Subcutaneous abdominal adipose tissue (tissue), 5 donors: Measurements from ENCODE around the gene OLFM3.

Source experiments
- H3K27ac ChIP-seq: one replicate; pipeline ENCODE4 v1.7.0; 2013; ENCODE audit warnings: low read depth, mild to moderate bottlenecking, inconsistent platforms, low read length, moderate library complexity
- H3K27me3 ChIP-seq, 5 donors: one replicate each; pipeline ENCODE4 v1.7.0; 2013; ENCODE audit warnings: low read length in 5 of 5, inconsistent platforms in 1 of 5; ENCODE audit not compliant: control insufficient read depth in 5 of 5, insufficient read depth in 4 of 5
- H3K36me3 ChIP-seq, 5 donors: one replicate each; pipeline ENCODE4 v1.7.0; 2013; ENCODE audit warnings: low read length in 5 of 5; ENCODE audit not compliant: control insufficient read depth in 5 of 5, insufficient read depth in 5 of 5
- H3K4me1 ChIP-seq, 5 donors: one replicate each; pipeline ENCODE4 v1.7.0; 2013; ENCODE audit warnings: low read length in 5 of 5, mild to moderate bottlenecking in 3 of 5, moderate library complexity in 1 of 5; ENCODE audit not compliant: control insufficient read depth in 5 of 5, insufficient read depth in 5 of 5
- H3K4me3 ChIP-seq, 5 donors: one replicate each; pipeline ENCODE4 v1.7.0; 2013; ENCODE audit warnings: low read length in 5 of 5, low read depth in 1 of 5
- H3K9ac ChIP-seq, 5 donors: one replicate each; pipeline ENCODE4 v1.7.0; 2013; ENCODE audit warnings: low read length in 5 of 5, mild to moderate bottlenecking in 4 of 5, moderate library complexity in 3 of 5
- H3K9me3 ChIP-seq, 5 donors: one replicate each; pipeline ENCODE4 v1.7.0; 2013; ENCODE audit warnings: low read length in 5 of 5; ENCODE audit not compliant: control insufficient read depth in 5 of 5
- donor health status: healthy.
- donor health status: healthy.
- donor health status: healthy.
- donor health status: healthy.
- donor health status: healthy.

The OLFM3 gene

DNA sequence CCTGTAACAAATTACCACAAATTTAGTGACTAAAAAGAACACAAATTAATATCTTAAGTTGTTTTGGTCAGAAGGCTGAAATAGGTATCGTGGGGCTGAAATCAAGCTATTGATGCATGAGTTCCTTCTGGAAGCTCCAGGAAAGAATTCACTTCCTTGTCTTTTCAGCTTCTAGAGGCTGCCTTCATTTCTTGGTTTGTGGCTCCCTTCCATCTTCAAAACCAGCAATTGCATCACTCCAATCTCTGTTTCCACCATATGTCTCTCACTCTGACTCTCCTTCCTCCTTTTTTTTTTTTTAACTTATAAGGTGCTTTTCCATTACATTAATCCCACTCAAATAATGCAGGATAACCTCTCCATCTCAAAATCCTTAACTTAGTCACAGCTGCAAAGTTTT, 78.4 kb downstream of the OLFM3 start:
- Histone ChIP-seq H3K27me3 (no peaks in the 10 kb centered on the region), H3K27ac (no peak overlapping the region), H3K9ac (no peak overlapping the region), H3K4me1 (no peaks in the 10 kb centered on the region), H3K4me3 (no peak overlapping the region), H3K9me3 (no peaks in the 10 kb centered on the region), H3K36me3 (no peaks in the 10 kb centered on the region)

DNA sequence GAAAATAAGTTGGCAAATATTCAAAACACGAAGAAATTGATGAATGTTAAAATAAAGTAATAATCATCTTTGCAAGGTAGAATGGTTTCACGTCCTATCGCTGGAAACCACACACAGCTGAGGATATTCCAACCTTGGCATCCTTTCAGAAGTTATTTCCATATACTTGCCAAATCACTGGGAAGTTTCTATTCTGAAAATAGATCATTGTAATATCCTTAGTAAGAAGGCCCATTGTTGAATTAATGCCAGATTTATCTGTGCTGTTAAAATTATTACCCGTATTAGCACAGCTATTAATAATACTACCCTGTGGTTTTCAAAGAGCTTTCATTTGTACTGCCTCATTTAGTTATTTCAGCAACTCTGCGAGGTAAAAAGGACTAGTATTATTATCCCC, 81.1 kb downstream of the OLFM3 start:
- H3K9me3 ChIP-seq = no peaks in the 10 kb centered on the region
- no peak overlapping the region for H3K27ac ChIP-seq
- no peaks in the 10 kb centered on the region for H3K4me1 ChIP-seq
- H3K27me3 ChIP-seq = no peaks in the 10 kb centered on the region
- no peaks in the 10 kb centered on the region for H3K36me3 ChIP-seq
- H3K9ac ChIP-seq = no peak overlapping the region
- no peak overlapping the region for H3K4me3 ChIP-seq

GRCh38 chr1:101914473-101915242, 82.1 kb downstream of the OLFM3 start:
- Histone ChIP-seq H3K27ac (no peak overlapping the region), H3K4me1 (no peaks in the 10 kb centered on the region), H3K9ac (no peak overlapping the region), H3K36me3 (no peaks in the 10 kb centered on the region), H3K27me3 (no peaks in the 10 kb centered on the region), H3K4me3 (no peak overlapping the region), H3K9me3 (no peaks in the 10 kb centered on the region)

- Histone ChIP-seq H3K36me3 (no peaks in the 10 kb centered on the region), H3K4me3 (no peak overlapping the region), H3K27me3 (no peaks in the 10 kb centered on the region), H3K4me1 (no peaks in the 10 kb centered on the region), H3K9me3 (no peaks in the 10 kb centered on the region), H3K27ac (no peak overlapping the region), H3K9ac (no peak overlapping the region)
Measured at GRCh38 chr1:101911894-101912293, 84.8 kb downstream of the OLFM3 start.

DNA sequence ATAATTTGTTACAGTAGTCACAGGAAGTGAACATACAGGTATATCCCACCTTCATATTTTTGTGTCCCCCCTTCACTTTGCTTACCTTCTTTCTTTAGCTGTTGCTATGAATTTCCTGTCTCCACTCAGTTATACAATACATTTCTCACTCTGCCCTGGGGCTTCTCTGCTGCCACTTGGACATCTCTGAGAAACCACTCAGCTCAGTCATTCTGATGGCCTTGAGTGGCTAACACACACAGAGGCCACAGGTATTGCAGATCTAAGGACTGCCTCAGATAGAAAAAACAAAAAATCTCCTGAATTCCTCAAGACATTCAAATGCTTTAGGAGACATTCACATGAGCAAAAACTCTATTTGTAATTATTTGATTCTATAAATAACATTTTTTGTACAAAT, 87.7 kb downstream of the OLFM3 start:
- Histone ChIP-seq H3K9me3 (no peaks in the 10 kb centered on the region), H3K27me3 (no peaks in the 10 kb centered on the region), H3K36me3 (no peaks in the 10 kb centered on the region), H3K4me1 (no peaks in the 10 kb centered on the region), H3K9ac (no peak overlapping the region), H3K4me3 (no peak overlapping the region), H3K27ac (no peak overlapping the region)

DNA sequence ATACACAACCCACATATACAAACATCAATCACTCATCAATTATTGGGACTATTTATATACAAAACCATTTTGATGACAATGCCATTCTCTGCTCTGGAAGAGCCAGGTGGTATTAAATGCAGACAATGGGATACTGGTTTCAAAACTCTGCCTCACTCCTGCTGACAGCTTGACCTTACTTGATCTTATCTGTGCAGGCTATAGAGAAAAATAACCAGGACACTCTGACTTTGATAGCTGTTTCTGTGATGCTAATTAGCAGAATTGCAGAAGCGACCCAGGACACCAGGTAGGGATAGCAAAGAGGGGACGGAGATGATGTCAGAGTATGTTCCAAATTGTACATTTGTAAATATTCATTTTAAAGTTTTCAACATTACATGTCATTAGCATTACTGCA, 89.5 kb downstream of the OLFM3 start:
- H3K9ac ChIP-seq = no peak overlapping the region
- no peak overlapping the region for H3K27ac ChIP-seq
- no peaks in the 10 kb centered on the region for H3K4me1 ChIP-seq
- H3K9me3 ChIP-seq = no peaks in the 10 kb centered on the region
- H3K4me3 ChIP-seq = no peak overlapping the region
- no peaks in the 10 kb centered on the region for H3K36me3 ChIP-seq
- H3K27me3 ChIP-seq = no peaks in the 10 kb centered on the region

GRCh38 chr1:101905283-101905835, 91.4 kb downstream of the OLFM3 start:
- H3K36me3 ChIP-seq = no peaks in the 10 kb centered on the region
- no peaks in the 10 kb centered on the region for H3K27me3 ChIP-seq
- H3K4me3 ChIP-seq = no peak overlapping the region

DNA sequence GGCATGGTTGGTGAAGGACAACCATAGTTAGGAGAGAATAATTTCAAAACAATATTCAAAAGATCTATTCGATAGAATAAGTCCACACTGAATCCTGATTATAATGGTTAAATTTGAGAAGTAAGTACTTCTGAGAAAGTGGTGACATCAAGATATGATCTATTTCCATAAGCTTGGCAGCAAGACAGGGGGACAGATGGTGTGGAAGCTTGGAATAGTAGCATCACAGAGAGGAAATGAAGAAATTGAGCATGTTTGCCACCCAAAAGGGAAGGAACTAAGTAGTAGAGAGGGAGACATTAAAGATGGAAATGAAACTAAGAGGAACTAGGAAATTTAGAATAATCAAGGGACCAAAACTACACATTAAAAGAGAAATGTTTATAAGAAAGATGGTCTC, 94.5 kb downstream of the OLFM3 start:
- Histone ChIP-seq H3K27me3 (no peaks in the 10 kb centered on the region), H3K4me1 (no peaks in the 10 kb centered on the region), H3K4me3 (no peak overlapping the region), H3K27ac (no peak overlapping the region), H3K9ac (no peak overlapping the region), H3K9me3 (no peaks in the 10 kb centered on the region), H3K36me3 (no peaks in the 10 kb centered on the region)

More at GRCh38 chr1:101905283-101905835, 91.4 kb downstream of the OLFM3 start:
- Histone ChIP-seq H3K27ac (no peak overlapping the region), H3K4me1 (no peaks in the 10 kb centered on the region), H3K9me3 (no peaks in the 10 kb centered on the region), H3K9ac (no peak overlapping the region)

DNA sequence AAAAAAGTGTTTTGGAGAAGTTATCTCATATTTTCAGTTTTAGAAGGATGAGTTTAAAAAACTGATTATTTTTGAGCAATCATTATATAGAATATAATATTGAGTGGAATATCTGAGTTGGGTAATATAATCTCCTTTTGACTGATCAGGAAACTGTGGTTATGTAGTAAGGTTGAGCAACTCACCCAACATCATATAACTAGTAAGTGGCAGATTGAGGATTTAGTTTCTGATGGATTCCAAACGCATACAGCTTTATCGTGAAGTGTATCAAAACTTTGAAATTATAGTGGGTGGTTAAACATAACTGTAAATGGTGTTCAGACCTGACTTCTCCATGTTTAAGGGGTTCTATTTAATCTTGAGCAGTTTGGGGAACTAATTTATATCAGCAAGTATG, 98.6 kb downstream of the OLFM3 start:
- no peak overlapping the region for H3K4me3 ChIP-seq
- H3K9me3 ChIP-seq = no peaks in the 10 kb centered on the region
- H3K9ac ChIP-seq = no peak overlapping the region
- H3K27me3 ChIP-seq = no peaks in the 10 kb centered on the region
- H3K36me3 ChIP-seq = no peaks in the 10 kb centered on the region
- no peaks in the 10 kb centered on the region for H3K4me1 ChIP-seq
- H3K27ac ChIP-seq = no peak overlapping the region

GRCh38 chr1:101884621-101885020, 112.1 kb downstream of the OLFM3 start:
- Histone ChIP-seq H3K36me3 (no peaks in the 10 kb centered on the region), H3K27ac (no peak overlapping the region), H3K4me3 (no peak overlapping the region), H3K27me3 (no peaks in the 10 kb centered on the region), H3K9ac (no peak overlapping the region), H3K9me3 (peaks cover 0 to 3% (median 0%) of the 10 kb centered on the region in 5 donors), H3K4me1 (no peaks in the 10 kb centered on the region)
